GM18867 (cell line): ENCODE results near the gene PLXND1.
A peak's percentile ranks its signal among the peaks of the same experiment; 100 is the strongest.

ENCODE experiments used
- ATAC-seq: cut with Tn5 transposase; IDR thresholded peaks from one replicate; pipeline ENCODE4 v1.9.1; 2021; ENCODE audit warnings: mild to moderate bottlenecking, moderate library complexity; ENCODE audit not compliant: unreplicated experiment

PLXND1 gene

GRCh38 chr3:129586746-129587430, 19.6 kb downstream of the PLXND1 start:
- no peak for ATAC-seq

- no peak for ATAC-seq
Observed at GRCh38 chr3:129585949-129586657, 20.4 kb downstream of the PLXND1 start.

GRCh38 chr3:129584631-129585030, 21.8 kb downstream of the PLXND1 start:
- ATAC-seq = no peak

DNA sequence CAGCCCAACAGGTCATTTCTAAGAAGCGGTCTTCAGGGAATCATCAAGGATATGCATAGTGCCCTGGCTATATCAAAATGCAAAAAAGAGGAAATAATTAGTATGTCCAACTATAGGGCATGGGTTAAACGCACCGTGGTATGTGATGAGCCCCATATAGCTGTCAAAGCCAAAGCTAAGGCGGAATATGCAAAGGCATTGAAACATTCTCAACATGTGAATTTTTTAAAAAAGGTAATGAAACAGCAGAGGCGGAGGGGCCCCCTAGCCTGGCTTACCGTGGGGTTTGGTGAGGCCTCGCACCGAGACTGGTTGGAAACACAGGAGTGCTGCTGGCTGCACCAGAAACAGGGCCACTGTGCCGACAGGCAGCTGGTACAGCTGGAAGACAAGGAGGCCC, 23.2 kb downstream of the PLXND1 start:
- no peak for ATAC-seq

DNA sequence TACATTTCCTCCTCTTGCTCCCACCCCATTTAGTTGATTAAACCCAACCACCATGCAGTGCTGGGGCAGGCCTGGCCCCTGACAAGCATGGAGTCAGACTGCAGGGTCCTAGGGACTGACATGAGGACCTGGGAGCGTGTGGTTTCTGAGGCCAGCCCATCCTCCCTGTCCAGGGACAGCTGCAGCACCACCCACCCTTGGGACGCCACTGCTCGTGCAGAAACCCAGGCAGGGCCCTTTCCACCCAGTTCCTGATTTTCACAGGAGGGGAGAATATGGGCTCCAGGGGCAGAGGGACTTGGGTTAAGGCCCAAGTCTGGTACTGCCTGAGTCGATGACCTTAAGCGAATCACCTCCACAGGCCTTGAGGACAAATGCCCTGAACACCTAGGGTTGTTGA, 23.7 kb downstream of the PLXND1 start:
- ATAC-seq = no peak

GRCh38 chr3:129581623-129582022, 24.9 kb downstream of the PLXND1 start:
- ATAC-seq = no peak

GRCh38 chr3:129579991-129580390, 26.5 kb downstream of the PLXND1 start:
- ATAC-seq = no peak

GRCh38 chr3:129577925-129578786, 28.3 kb downstream of the PLXND1 start:
- ATAC-seq = peak; percentile 70

DNA sequence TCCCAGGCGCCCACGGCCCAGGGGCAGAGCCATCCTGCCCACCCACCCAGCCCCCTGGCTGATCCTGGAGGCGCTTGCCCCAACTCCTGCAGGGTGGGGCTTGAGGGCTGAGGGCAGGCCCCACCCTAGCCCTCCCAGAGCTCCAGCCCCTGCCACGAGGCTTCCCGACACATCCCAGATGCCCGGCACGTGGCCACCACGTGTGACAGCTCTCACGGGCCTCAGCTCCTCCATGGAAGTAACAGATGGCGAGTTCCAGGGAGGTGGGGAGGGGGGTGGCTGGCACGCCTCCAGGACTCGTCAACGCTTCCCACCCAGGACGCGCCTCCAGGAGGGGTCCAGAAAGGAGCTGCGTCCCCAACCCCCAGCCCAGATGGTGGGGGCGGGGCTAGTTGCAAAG, 29.1 kb downstream of the PLXND1 start:
- ATAC-seq = no peak

DNA sequence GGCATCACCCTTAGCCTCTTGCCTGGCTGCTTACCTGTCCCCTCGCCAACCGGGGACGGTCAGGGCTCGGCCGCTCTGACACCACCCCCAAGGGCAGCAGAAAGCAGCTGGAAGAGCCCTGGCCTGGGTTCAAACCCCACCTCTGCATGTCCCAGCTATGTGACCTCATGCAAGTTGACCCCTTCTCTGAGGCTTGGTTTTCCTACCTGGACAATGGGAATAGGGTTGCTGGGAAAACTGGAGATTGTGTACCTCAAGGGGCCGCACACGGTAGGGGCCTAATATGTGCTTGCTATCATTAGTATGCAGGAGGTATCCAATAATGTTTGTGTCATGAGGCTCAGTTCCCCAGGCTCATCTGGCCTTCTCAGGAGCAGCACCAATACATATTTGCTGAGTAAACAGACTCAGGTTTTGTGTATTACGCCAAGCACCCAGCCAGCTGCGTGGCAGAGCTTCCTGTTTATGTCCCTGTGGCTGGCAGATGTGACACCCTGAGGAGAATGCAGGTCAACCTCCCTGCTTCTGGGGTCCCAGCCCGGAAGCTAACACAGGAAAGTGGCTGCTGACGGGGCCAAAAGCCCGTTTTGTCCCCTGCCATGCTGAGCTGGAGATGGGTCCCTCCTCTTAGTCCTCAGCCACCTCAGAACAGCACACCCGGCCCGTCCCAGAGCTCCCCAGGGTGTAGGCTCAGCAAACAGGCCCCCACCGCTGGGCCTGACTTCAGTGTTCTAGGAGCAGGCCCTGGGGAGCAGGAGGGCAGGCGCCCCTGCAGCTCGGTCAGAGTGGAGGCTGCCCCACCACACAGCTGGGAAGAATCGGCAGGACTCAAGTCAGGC, 29.7 kb downstream of the PLXND1 start:
- peak; percentile 48 for ATAC-seq

DNA sequence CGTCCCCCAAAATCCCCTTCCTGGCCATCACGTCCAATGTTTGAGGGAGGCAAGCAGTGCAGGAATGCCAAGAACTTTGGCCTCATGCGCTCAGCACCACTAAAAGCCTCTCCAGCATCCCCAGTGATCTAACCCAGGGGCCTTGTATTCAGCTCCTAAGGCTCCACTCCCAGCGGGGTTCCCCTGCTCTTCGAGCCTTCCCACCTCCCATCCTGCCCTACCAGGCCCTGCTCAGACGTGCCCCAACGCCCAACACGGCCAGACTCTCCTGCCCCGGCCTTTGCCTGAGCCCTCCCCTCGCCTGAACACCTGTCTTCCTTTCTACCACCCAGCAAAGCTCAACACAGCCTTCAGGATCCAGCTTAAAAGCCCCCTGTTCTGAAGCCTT, 30.5 kb downstream of the PLXND1 start:
- ATAC-seq = no peak

DNA sequence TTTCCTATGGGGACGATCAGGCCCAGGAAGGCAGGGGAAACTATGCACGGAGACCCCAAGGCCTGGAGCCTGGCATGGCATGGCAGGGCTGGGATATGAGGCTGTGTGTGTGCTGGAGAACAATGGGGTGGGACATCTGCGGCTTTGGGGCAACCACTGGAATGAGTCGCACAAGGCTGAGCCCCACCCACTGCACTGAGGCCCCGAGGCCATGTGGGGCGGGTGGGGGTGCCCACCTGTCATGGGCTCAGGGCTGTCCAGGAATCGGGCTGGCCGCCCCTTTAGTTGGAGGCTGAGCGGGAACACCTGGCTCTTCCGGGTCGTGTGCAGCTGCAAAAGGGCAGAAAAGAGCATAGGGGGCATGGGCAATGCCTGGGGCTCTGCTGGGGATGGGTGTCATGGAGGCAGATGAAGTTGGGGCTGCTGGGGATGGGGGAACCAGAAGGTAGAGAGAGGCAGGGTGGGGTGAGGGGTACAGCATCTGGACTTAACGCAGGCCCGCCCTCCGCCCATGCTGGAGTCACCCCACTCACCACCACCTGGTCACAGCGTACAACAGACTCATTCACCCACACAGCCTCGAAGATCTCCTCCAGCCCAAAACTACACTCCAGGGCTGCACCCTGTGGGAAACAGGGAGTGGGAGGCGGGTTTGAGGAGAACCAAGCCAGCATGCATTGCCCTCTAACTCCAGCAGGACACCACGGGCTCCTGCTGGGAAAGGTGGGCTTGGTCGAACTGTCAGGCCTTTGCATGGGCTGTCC, 31.1 kb downstream of the PLXND1 start:
- ATAC-seq = no peak

DNA sequence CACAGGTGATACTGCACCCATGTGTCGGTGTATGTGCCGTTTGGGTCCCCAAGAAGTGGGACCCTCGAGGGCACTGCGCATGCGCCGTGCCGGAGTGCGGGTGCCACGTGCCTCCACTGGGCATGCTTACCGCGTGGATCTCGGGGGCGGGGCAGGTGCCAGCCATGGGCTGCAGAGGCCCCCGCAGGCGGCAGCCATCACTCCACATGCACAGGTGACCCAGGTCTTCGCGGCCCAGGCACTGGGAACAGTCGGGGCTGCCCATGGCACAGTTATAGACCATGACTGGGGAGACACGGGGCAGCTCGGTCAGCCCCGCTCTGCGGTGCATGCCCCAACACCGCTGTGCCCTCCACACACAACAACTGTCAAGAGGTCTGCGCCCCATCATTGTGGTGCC, 32.3 kb downstream of the PLXND1 start:
- ATAC-seq = no peak

- no peak for ATAC-seq
Observed at GRCh38 chr3:129573493-129573892, 33.0 kb downstream of the PLXND1 start.

GRCh38 chr3:129572603-129573002, 33.9 kb downstream of the PLXND1 start:
- ATAC-seq = no peak

DNA sequence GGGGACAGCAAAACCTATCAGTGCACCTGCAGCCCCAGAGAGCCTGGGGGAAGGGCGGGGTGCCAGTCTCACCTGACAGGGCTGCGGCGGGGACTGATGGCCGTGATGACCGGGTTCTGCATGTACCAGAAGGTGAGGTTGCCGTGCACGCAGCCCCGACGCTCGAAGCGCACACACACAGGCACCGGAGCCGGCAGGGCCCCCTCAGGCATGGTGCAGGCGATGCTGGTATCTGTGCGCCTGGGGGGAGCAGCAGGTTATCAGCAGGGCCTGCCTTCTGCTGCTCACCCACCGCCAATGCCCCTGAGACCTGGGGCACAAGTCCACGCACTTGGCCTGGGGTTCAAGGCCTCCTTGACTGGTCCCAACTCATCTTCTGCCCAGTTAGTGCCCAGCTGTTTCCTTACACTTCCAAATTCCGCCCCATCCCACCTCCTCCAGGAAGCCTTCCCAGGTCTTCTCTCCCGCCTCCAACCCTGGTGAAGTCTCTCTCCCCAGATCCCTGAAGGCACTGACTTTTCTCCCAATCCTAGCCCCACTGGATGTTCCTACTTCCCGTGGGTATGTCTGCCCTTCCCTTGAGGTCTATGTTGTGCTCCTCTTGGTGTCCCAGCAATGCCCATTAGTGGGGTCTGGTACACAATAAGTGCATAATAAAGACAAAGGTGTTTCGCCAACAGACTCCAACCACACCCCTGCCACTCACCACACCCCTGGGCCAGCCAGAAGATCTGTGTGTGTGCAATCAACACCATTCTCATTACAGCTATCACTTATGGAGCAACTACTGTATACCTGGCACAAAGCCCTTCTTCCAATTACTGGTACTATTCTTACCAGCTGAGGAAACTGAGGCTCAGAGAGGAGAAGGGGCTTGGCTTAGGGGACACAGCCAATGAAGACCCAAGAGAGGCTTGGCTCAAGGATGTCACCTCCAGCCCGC, 34.6 kb downstream of the PLXND1 start:
- ATAC-seq = no peak

GRCh38 chr3:129569856-129570255, 36.6 kb downstream of the PLXND1 start:
- ATAC-seq = no peak

- no peak for ATAC-seq
Observed at GRCh38 chr3:129567939-129568338, 38.5 kb downstream of the PLXND1 start.

DNA sequence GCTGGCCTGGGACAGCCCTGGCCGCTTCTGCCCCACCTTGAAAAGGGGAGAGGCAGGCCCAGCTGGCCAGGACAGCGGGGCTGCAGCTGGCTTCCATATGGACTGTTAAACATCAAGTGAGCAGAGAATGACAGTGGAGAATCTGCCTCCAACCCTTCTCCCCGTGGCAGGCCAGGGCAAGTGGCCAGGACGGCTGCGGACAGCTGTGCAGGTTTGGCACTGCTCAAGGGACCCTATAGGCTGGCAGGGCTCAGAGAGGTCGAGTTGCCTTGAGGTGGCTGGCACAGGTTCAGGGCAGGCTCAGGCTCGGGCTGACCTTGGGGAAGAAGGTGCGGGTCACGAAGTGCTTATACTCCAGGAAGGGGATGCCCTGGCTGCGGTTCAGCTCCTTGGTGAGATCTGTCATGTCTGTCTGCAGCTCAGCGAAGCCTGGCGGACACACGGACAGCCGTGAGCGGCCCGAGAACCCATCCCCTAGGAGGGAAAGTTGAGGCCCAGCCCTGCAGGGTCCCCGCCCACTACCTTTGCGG, 39.2 kb downstream of the PLXND1 start:
- no peak for ATAC-seq
